Activated T-cell treated with anti-CD3 and anti-CD28 coated beads, Interleukin-2, amount 50 U/mL, for 72 hours (primary cell): ENCODE results near the gene ITGB5. TPM values are rescaled to one million over a fixed set of nuclear protein-coding genes. Genes with fewer than 3 reads are reported as not detected.
"Not testable (repeated sequence)": the region's sequence is repeated elsewhere in the genome, so short reads cannot be mapped to it uniquely, and the experiment has no call there.

Experiments
- ATAC-seq, 2 donors: fragments of 150-1000 bp; cut with Tn5 transposase; replicated peaks in 1 of 2; 2 replicates each; pipeline ENCODE4 v1.10.0; 2021; ENCODE audit warnings: moderate library complexity in 2 of 2, mild to moderate bottlenecking in 1 of 2
- DNase-seq, 2 donors: peaks; one replicate each; pipeline ENCODE4 v3.0.0; 2021 to 2022; ENCODE audit warnings: mixed read lengths in 1 of 2
- H3K27ac Mint-ChIP-seq: one replicate; pipeline ENCODE4 v1.8.0; 2022; ENCODE audit warnings: mild to moderate bottlenecking, moderate library complexity, mixed read lengths
- H3K27me3 Mint-ChIP-seq: one replicate; pipeline ENCODE4 v1.8.0; 2022; ENCODE audit warnings: low read depth, mixed read lengths
- H3K36me3 Mint-ChIP-seq, 2 donors: one replicate each; pipeline ENCODE4 v1.8.0; 2022; ENCODE audit warnings: mixed read lengths in 2 of 2, mild to moderate bottlenecking in 1 of 2; ENCODE audit not compliant: insufficient read depth in 2 of 2
- H3K4me1 Mint-ChIP-seq: one replicate; pipeline ENCODE4 v1.8.0; 2022; ENCODE audit warnings: low read depth, mixed read lengths
- H3K4me3 Mint-ChIP-seq, 2 donors: one replicate each; pipeline ENCODE4 v1.8.0; 2022; ENCODE audit warnings: mild to moderate bottlenecking in 2 of 2, mixed read lengths in 2 of 2, moderate library complexity in 2 of 2
- H3K9me3 Mint-ChIP-seq, 2 donors: one replicate each; pipeline ENCODE4 v1.8.0; 2022; ENCODE audit warnings: mixed read lengths in 2 of 2
- total RNA-seq, 2 donors: library from RNA; stranded (reverse); gene quantifications; one replicate each; pipeline ENCODE4 v1.2.3, GENCODE V29; 2022

Gene ITGB5
- total RNA-seq, 2 donors from 2014 or later: 0.65 to 1.6 TPM

DNA sequence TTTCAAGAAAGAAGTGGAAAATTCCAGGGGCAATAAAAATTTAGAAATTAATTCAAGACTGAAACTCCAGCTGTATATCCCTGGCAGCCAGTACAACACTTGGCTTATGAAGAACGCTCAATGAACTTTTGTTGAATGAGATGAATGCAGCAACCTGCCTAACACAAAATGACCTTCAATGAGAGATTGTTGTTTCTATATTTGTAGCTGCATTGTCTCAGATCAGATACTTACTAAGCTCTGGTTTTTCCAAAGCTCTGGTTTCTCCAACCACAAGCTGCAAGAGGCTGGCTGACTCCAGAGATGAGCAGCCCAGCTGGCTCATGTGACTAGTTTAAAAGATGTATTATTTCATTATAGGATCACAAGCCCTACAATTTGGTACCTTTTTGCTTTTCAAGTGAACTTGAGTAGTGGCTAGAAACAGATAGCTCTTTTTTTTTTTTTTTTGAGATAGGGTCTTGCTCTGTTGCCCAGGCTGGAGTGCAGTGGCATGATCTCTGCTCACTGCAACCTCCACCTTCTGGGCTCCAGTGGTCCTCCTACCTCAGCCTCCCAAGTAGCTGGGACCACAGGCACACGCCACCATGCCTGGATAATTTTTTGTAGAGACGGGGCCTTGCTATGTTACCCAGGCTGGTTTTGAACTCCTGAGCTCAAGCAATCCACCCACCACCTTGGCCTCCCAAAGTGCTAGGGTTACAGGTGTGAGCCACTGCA lies 99.5 kb downstream of the ITGB5 start:
- no peaks in the 10 kb centered on the region for H3K36me3 Mint-ChIP-seq
- H3K4me3 Mint-ChIP-seq: no peak overlapping the region
- peaks cover 7% of the 10 kb centered on the region for H3K27me3 Mint-ChIP-seq
- H3K4me1 Mint-ChIP-seq: peaks cover 15% of the 10 kb centered on the region
- H3K9me3 Mint-ChIP-seq: no peaks in the 10 kb centered on the region
- no peak for DNase-seq
- ATAC-seq: no peak
- H3K27ac Mint-ChIP-seq: no peak overlapping the region

DNA sequence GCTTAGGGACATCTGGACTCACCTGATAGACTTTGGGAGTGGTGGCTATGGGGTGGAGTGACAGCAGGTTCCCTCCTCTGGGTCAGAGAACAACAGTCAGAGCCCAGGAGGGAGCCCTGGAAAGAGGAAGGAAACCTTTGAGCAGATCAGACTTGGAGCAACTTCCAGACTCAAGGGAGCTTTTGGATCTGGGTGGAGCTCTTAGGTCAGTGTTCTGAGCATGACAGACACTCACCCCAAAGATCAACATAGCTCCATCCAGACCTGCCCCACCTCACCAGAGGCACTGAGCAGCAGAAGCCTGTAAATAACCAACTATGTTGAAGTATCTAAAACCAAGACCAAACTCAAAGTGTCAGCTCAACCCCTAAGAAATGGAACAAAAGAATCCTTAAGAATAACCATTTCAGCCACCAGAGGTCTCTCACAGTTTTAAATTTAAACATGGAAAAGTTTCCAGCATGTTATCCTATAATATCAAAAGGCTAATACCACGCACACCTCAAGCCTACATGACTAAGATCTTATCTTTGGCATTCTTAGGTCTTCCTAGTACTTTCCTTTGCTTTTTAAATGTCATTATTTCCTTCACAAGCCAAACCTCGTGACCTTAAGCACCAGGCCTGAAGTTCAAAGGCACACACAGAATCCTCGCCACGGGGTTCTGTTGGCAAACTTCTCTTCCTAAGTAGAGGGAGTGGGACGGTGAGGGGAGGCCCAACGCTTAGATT lies 100.5 kb downstream of the ITGB5 start:
- Mint-ChIP-seq H3K36me3 (no peaks in the 10 kb centered on the region), H3K27me3 (peaks cover 8% of the 10 kb centered on the region), H3K9me3 (no peaks in the 10 kb centered on the region), H3K4me1 (peaks cover 11% of the 10 kb centered on the region), H3K27ac (no peak overlapping the region), H3K4me3 (no peak overlapping the region)
- DNase-seq (no peak), ATAC-seq (no peak)

DNA sequence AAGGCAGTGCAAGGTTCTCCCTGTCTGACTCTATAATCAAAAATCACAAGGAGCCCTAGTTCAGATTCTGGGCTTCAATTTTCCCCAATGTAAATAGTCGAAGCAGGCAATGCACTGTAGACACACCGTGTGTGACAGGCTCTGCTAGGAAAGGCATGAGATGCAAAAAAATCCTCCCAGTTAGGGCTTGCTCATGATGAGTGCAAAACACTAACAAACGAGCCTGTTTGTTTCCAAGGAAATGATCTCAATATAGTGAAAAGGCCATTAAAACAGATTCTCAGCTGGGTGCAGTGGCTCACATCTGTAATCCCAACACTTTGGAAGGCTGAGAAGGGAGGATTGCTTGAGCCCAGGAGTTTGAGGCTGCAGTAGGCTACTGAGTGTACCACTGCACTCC lies 101.2 kb downstream of the ITGB5 start:
- Mint-ChIP-seq H3K36me3 (no peaks in the 10 kb centered on the region), H3K9me3 (no peaks in the 10 kb centered on the region), H3K4me1 (peaks cover 9% of the 10 kb centered on the region), H3K27ac (no peak overlapping the region), H3K4me3 (no peak overlapping the region), H3K27me3 (peaks cover 6% of the 10 kb centered on the region)
- DNase-seq (no peak), ATAC-seq (no peak)

DNA sequence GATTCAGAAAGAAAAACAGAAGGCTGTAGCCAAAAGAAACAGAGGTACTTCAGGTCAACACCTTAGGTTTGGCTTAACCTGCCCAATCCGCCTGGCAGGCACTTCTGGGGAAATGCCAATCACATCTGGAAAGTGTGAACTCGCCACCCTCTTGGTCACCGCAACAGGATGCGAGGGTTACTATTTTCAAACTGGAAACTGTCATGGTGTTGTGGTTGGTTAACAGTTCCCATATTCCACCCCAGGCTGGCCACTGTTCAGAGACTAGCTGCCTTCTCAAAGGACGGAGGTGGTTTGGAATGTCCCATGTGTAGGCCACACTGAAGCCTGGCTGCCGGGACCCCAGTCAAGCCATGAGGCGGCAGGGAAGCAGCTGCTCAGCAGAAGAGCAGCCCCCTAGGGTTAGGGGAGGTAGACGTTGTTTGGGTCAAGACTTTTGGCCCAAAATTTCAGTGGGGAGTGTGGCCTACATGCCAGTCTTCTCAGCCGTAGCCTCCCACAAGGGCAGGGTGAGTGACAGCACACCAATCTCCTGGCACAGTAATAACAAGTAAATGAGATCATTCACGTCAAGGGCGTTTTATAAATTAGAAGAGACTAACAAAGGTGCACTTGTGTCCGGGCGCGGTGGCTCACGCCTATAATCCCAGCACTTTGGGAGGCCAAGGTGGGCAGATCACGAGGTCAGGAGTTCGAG lies 102.3 kb downstream of the ITGB5 start:
- DNase-seq: no peak

DNA sequence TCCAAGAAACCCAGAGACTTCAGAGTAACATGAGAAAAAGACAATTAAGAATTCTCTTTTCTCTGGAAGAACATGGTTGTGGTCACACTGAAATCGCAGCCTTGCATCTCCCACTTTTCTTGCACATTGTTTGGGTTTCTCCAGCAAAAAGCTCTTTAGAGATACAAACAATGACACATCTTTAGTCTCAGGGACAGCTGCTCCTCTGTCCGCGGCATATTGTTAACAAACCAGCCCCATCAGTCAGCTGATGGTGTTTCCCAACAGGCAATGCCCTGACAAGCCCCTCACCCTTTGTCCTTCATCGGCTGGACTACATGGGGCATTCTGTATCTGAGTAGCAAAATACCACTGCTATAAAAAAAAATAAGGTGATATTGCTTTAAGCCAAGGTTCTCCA lies 103.5 kb downstream of the ITGB5 start:
- no peak overlapping the region for H3K4me3 Mint-ChIP-seq
- ATAC-seq: no peak
- H3K27ac Mint-ChIP-seq: no peak overlapping the region
- peaks cover 16% of the 10 kb centered on the region for H3K4me1 Mint-ChIP-seq
- H3K9me3 Mint-ChIP-seq: no peaks in the 10 kb centered on the region
- H3K27me3 Mint-ChIP-seq: peaks cover 13% of the 10 kb centered on the region
- DNase-seq: no peak
- H3K36me3 Mint-ChIP-seq: no peaks in the 10 kb centered on the region

More for the DNA sequence above, 102.3 kb downstream of the ITGB5 start:
- peak in 1 of 2 donors; percentile 7 for ATAC-seq
- Mint-ChIP-seq H3K4me3 (no peak overlapping the region), H3K27me3 (peaks cover 6% of the 10 kb centered on the region), H3K27ac (no peak overlapping the region), H3K36me3 (no peaks in the 10 kb centered on the region), H3K9me3 (no peaks in the 10 kb centered on the region), H3K4me1 (peaks cover 16% of the 10 kb centered on the region)

DNA sequence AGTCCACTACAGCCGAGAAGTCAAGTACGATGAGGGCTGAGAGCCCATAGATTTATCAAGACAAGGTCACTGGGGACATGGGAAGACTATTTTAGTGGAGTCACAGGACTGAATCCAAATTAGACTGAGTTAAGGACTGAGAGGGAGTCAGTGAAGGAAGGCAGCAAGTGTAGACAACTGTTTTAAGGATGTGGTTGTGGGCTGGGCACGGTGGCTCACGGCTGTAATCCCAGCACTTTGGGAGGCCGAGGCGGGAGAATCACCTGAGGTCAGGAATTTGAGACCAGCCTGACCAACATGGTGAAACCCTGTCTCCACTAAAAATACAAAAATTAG lies 104.8 kb downstream of the ITGB5 start:
- ATAC-seq, DNase-seq, H3K27ac Mint-ChIP-seq, H3K9me3 Mint-ChIP-seq, H3K36me3 Mint-ChIP-seq, H3K4me3 Mint-ChIP-seq: not testable (repeated sequence)
- H3K27me3 Mint-ChIP-seq: peaks cover 25% of the 10 kb centered on the region
- H3K4me1 Mint-ChIP-seq: peaks cover 16% of the 10 kb centered on the region

DNA sequence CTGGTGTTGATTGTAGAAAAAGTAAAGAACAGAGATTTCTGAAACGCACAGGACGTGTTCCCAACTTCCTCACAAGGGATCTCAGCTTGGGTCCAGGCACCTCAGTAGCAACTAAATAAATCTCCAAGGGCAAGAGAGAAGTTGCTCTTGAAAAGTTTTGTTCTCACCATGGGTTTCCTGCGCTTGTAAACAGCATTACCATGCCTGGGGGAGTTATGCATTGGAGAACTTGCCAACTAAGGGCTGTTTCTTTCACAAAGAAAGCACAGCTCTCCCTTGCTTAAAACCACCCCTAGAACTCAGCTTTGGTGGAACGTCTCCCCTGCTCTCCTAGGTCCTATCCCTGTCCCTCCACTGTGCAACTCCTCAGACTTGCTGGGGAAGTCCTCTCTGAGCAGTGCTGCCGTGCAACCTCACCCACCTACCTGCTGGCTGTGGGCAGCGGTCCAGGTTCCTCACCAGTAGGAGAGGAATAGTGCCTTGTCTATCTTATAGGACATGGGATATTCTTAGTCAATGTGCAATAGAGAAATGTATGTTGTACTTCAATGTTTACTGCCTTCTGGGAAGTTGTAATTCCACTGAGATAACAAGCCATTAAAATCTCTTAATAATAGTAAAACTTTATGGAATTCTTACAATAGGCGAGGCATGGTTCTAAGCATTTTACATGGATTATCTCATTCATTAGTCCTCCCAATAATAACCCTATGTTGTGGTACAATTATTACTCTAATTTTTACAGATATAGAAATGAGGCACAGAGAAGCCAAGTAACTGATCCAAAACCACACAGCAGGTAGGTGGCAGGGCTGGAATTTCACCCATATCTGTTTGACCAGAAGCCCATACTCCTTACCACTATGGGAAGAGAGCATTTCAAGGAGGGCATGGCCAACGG lies 105.4 kb downstream of the ITGB5 start:
- Mint-ChIP-seq H3K27me3 (peaks cover 25% of the 10 kb centered on the region), H3K36me3 (no peaks in the 10 kb centered on the region), H3K27ac (no peak overlapping the region), H3K9me3 (no peaks in the 10 kb centered on the region), H3K4me1 (peaks cover 10% of the 10 kb centered on the region), H3K4me3 (no peak overlapping the region)
- DNase-seq (no peak), ATAC-seq (no peak)

DNA sequence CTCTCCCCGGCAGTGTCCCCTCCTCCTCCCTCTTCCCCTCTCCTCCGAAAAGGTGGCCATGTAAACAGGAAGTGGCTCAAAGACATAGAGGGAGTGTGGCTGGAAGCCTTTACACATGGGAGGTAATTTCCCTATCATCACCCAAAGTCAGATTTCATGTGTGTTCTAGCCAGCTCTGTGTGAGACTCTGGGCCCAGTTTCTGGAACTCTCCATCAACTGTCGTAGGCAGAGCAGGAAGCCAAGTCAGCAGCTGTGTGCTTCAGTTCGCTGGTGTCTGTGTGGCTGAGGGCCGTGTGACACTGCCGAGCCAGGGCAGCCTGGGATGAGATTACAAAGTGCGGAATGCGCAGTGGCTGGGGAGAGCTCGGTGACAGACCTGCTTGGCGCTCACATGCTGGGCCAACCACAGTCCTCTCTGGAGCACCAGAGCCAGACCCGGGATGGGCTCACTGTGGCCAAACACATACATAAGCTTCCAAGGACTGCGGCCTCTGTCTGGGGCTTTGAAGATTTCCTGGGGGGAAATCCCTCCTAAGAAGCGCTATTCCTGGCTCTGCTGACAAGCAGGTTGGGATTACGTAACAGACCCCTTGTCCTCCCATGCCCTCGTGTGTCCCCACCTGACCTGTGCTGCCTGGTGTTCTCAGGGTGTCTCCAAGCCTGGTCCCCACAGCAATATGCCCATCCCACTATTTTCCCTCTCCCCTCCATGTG lies 106.2 kb downstream of the ITGB5 start:
- DNase-seq: no peak
- H3K27me3 Mint-ChIP-seq: peaks cover 25% of the 10 kb centered on the region

DNA sequence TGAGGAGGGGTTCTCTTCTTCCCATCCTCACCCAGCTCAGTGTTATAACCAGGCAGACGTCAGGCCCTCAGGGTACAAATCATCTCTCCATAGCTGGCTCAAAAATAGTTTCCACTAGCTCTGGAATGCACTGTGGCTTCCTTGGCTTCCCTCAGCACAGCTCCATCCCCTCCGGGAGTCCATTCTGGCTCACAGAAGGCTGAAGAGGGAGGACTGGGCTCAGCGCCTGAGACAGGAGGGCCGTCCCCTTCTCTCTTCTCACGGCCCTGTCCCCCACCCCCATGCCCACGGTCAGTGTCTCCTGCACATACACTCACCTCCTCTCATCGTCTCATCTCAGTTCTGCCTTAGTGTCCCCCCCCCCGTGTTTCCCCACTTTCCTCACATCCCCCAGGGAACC lies 106.8 kb downstream of the ITGB5 start:
- Mint-ChIP-seq H3K36me3 (no peaks in the 10 kb centered on the region), H3K4me1 (peaks cover 8% of the 10 kb centered on the region), H3K27me3 (peaks cover 25% of the 10 kb centered on the region), H3K9me3 (no peaks in the 10 kb centered on the region), H3K4me3 (no peak overlapping the region), H3K27ac (no peak overlapping the region)
- DNase-seq (no peak), ATAC-seq (no peak)

More for the DNA sequence above, 106.2 kb downstream of the ITGB5 start:
- Mint-ChIP-seq H3K36me3 (no peaks in the 10 kb centered on the region), H3K27ac (no peak overlapping the region), H3K4me1 (peaks cover 8% of the 10 kb centered on the region), H3K9me3 (no peaks in the 10 kb centered on the region), H3K4me3 (no peak overlapping the region)
- no peak for ATAC-seq

DNA sequence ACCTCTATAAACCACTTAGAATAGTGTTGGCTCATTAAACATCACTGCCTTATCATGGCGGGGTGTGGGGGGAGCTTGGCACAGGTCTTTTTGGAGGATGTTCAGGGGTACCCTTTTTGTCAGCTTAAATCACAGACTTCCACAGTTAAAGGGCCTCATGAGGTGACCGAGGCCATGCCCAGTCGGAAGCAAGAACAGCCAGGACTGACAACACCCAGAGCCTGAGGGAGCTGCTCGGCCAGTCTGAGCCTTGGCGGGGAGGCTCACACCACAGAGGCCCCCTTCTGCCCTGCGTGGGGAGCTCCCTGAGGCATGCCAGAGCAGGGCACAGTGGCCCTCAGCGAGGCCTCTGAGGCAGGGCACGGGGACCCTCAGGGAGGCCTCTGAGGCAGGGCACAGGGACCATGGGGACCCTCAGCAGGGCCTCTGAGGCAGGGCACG lies 107.4 kb downstream of the ITGB5 start:
- H3K27me3 Mint-ChIP-seq: peaks cover 25% of the 10 kb centered on the region
- ATAC-seq (no peak), DNase-seq (no peak)
- H3K9me3 Mint-ChIP-seq: no peaks in the 10 kb centered on the region
- H3K4me3 Mint-ChIP-seq: no peak overlapping the region
- H3K36me3 Mint-ChIP-seq: no peaks in the 10 kb centered on the region
- peaks cover 8% of the 10 kb centered on the region for H3K4me1 Mint-ChIP-seq
- H3K27ac Mint-ChIP-seq: no peak overlapping the region

DNA sequence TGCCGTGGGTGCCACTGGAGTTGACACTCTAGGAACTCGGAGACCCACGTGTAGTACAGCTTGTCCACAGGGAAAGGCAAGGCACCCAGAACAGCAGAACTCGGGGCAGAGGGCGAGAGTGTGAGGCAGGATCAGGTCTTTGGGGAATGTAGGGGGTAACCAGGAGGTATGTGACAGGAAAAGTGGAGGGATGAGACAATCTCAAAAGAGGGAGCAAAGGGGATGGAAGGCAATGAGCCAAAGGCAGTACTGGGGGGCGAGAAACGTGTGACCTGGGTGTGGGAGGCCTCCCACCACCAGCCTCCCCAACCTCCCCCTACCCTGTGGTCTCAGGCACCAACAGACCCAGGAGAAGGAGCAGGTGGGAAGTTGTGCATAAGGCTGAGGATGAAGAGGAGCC lies 108.0 kb downstream of the ITGB5 start:
- peaks cover 8% of the 10 kb centered on the region for H3K4me1 Mint-ChIP-seq
- no peak overlapping the region for H3K27ac Mint-ChIP-seq
- no peaks in the 10 kb centered on the region for H3K9me3 Mint-ChIP-seq
- no peak overlapping the region for H3K4me3 Mint-ChIP-seq
- DNase-seq (no peak), ATAC-seq (no peak)
- peaks cover 25% of the 10 kb centered on the region for H3K27me3 Mint-ChIP-seq
- H3K36me3 Mint-ChIP-seq: no peaks in the 10 kb centered on the region

DNA sequence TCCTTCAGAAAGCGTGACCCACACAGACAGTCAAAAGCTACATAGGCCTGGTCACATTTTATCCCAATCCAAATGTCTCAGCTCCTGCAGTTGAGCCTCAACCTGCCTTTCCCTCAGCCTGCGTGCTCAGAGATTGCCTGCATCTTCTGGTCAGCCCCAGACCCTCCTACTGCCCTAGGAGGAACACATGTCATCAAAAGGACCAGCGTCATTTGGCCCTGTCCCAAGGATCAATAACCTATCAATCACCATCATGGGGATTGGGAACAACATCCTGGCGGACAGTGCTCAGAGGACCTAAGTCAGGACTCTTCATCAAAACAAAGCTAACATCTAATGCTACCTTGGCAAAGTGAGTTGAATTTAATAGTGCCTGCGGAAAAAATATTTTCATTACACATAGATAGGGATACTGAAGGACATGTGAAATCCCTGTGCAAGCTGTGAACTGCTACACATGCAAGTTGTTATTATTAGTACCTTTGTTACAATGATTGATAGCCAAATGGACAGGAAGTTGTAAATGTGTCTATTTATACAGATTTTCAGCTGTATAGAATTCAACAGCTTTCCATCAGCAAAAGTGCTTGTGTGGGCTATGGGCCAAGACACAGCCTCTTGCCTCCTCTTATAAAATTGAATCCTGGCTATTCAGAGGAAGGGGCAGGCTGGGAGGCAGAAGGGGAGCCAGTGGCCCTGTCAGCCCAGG lies 109.2 kb downstream of the ITGB5 start:
- ATAC-seq: no peak

More for the DNA sequence above, 109.2 kb downstream of the ITGB5 start:
- H3K27ac Mint-ChIP-seq: no peak overlapping the region
- no peaks in the 10 kb centered on the region for H3K9me3 Mint-ChIP-seq
- H3K4me3 Mint-ChIP-seq: no peak overlapping the region
- no peak for DNase-seq
- H3K27me3 Mint-ChIP-seq: peaks cover 30% of the 10 kb centered on the region
- H3K36me3 Mint-ChIP-seq: no peaks in the 10 kb centered on the region
- peaks cover 8% of the 10 kb centered on the region for H3K4me1 Mint-ChIP-seq
